Natural killer cell treated with Interleukin-12 subunit alpha and Interleukin-12 subunit beta and Interleukin-15 and Interleukin-18, amount 100 ng/mL, for 72 hours (primary cell): ENCODE measurements around the gene UBE2K. TPM values are rescaled to one million over a fixed set of nuclear protein-coding genes. Genes with fewer than 3 reads are reported as not detected.
A peak's percentile ranks its signal among the peaks of the same experiment; 100 is the strongest.
"Not testable (repeated sequence)": the region's sequence is repeated elsewhere in the genome, so short reads cannot be mapped to it uniquely, and the experiment has no call there.

Experiments
- ATAC-seq, 2 donors: fragments of 150-1000 bp; cut with Tn5 transposase in 1 of 2; sonication (Bioruptor Pico), chemical (Tn5 transposase) in 1 of 2; 2 replicates each; pipeline ENCODE4 v1.10.0; 2021
- DNase-seq: peaks from one replicate; pipeline ENCODE4 v3.0.0; 2022; ENCODE audit warnings: low spot score
- H3K27ac Mint-ChIP-seq, 2 donors: 1 replicate in 1 of 2; 2 replicates in 1 of 2; pipeline ENCODE4 v1.8.0; 2022; ENCODE audit warnings: mixed read lengths in 2 of 2, mild to moderate bottlenecking in 1 of 2, moderate library complexity in 1 of 2
- H3K27me3 Mint-ChIP-seq, 2 donors: 1 replicate in 1 of 2; 2 replicates in 1 of 2; pipeline ENCODE4 v1.8.0; 2022; ENCODE audit warnings: mixed read lengths in 2 of 2
- H3K36me3 Mint-ChIP-seq: one replicate; pipeline ENCODE4 v1.8.0; 2022; ENCODE audit warnings: mixed read lengths
- H3K4me1 Mint-ChIP-seq, 2 donors: 1 replicate in 1 of 2; 2 replicates in 1 of 2; pipeline ENCODE4 v1.8.0; 2022; ENCODE audit warnings: low read depth in 2 of 2, mixed read lengths in 2 of 2, mild to moderate bottlenecking in 1 of 2
- H3K4me3 Mint-ChIP-seq: one replicate; pipeline ENCODE4 v1.8.0; 2022; ENCODE audit warnings: mixed read lengths
- H3K9me3 Mint-ChIP-seq: 2 replicates; pipeline ENCODE4 v1.8.0; 2022; ENCODE audit warnings: mixed read lengths
- total RNA-seq, 2 donors: library from RNA; stranded (reverse); gene quantifications; one replicate each; pipeline ENCODE4 v1.2.3, GENCODE V29; 2022

Gene UBE2K, protein sequence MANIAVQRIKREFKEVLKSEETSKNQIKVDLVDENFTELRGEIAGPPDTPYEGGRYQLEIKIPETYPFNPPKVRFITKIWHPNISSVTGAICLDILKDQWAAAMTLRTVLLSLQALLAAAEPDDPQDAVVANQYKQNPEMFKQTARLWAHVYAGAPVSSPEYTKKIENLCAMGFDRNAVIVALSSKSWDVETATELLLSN
- 10 to 100 TPM; 62.8 to 89.7 TPM for total RNA-seq

DNA sequence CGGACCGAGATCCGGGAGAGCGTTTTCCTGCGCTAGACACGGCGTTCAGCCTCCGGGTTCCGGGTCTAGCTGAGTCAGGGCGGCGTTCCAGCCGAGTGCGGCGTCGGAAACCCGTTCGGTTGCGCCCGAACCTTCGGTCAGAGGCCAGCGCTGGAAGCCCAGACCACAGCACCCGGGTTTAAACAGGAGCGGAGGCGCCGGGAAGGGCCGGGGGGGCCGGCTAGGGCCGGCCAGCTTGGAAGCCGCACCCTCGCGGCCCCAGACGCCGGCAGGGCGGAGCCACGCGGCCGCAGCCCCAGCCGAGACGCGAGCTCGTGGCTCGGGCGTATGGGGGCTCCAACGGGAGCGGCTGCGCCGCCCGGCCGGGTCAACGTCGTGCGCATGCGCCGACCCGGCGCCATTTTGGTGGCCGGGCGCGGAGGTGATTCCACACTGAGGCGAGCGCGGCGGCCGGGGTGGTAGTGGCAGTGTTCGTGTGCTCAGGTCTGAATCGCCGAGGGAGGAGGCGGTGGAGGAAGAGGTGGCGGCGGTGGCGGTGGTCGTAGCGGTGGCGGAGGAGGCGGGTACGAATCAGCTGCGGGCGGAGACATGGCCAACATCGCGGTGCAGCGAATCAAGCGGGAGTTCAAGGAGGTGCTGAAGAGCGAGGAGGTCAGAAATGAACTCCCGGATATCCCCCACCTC is at the start of gene UBE2K:
Gene UBE2K (plus strand): TSS at position 397 of the 684 bp plus-strand sequence. CDS start 192 bp downstream, at position 589.
- Mint-ChIP-seq H3K27ac (peak within 1 kb of the TSS; percentile 91 to 97), H3K27me3 (no peaks in the 10 kb centered on the region), H3K9me3 (no peaks in the 10 kb centered on the region), H3K36me3 (no peaks in the 10 kb centered on the region), H3K4me1 (peaks cover 21 to 39% of the 10 kb centered on the region in 2 donors), H3K4me3 (peak within 1 kb of the TSS; percentile 95)
- ATAC-seq: peak; percentile 97 to 98
- peak; percentile 94 for DNase-seq

DNA sequence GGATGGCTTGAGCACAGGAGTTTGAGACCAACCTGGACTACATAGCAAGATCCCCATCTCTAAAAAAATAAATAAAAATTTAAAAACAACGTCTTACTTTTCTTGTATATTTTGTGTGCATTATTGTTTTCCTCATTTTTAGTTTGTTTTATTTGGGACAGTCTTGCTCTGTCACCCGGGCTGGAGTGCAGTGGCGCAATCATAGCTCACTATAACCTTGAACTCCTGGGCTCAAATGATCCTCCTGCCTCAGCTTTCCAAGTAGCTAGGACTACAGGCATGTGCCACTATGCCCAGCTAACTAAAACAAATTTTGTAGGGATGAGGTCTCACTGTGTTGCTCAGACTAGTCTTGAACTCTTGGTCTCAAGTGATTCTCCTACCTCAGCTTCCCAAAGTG is 49.7 kb upstream of the UBE2K start:
- DNase-seq (no peak), ATAC-seq (no peak)
- no peaks in the 10 kb centered on the region for H3K4me1 Mint-ChIP-seq
- no peak overlapping the region for H3K27ac Mint-ChIP-seq
- H3K27me3 Mint-ChIP-seq: no peaks in the 10 kb centered on the region
- H3K36me3 Mint-ChIP-seq: no peaks in the 10 kb centered on the region
- H3K9me3 Mint-ChIP-seq: no peaks in the 10 kb centered on the region
- H3K4me3 Mint-ChIP-seq: no peak overlapping the region

GRCh38 chr4:39648827-39649558 is 48.9 kb upstream of the UBE2K start:
- no peak overlapping the region for H3K4me3 Mint-ChIP-seq
- no peaks in the 10 kb centered on the region for H3K9me3 Mint-ChIP-seq
- no peaks in the 10 kb centered on the region for H3K4me1 Mint-ChIP-seq
- no peaks in the 10 kb centered on the region for H3K27me3 Mint-ChIP-seq
- no peaks in the 10 kb centered on the region for H3K36me3 Mint-ChIP-seq
- ATAC-seq (no peak), DNase-seq (no peak)
- H3K27ac Mint-ChIP-seq: no peak overlapping the region

DNA sequence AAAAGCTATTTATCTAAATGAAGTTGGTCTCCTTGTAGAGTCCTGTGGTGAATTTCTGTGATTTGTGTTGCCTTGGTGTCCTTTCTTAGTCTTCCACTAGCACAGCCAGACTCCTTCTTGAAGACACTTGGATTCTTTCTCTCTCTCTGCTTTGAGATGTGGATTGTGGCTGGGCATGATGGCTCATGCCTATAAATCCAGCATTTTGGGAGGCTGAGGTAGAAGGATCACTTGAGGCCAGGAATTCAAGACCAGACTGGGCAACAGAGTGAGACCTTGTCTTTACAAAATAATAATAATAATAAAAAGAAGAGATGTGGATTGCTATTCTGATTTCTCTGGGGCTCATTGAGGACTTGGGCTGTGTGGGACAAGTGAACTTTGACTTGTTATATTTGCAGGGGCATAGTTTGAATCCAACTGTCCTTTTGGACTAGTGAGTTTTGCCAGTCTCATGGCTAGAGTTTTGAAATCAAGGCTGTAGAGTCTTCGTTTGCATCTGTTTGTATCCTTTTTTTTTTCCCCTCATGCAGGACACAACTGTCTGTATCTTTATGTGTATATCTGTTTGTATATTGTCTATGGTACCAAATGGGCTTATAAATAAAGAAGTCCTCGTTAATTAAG is 48.2 kb upstream of the UBE2K start:
- no peak for ATAC-seq
- no peaks in the 10 kb centered on the region for H3K27me3 Mint-ChIP-seq
- no peaks in the 10 kb centered on the region for H3K4me1 Mint-ChIP-seq
- H3K27ac Mint-ChIP-seq: no peak overlapping the region
- no peaks in the 10 kb centered on the region for H3K36me3 Mint-ChIP-seq
- DNase-seq: no peak
- H3K9me3 Mint-ChIP-seq: no peaks in the 10 kb centered on the region
- H3K4me3 Mint-ChIP-seq: no peak overlapping the region

GRCh38 chr4:39651586-39651985 is 46.4 kb upstream of the UBE2K start:
- not testable (repeated sequence) for H3K27me3 Mint-ChIP-seq, H3K9me3 Mint-ChIP-seq, ATAC-seq, H3K36me3 Mint-ChIP-seq, H3K27ac Mint-ChIP-seq, H3K4me1 Mint-ChIP-seq, H3K4me3 Mint-ChIP-seq, DNase-seq

- no peak for DNase-seq
Observed at GRCh38 chr4:39655211-39655610, 42.7 kb upstream of the UBE2K start.

DNA sequence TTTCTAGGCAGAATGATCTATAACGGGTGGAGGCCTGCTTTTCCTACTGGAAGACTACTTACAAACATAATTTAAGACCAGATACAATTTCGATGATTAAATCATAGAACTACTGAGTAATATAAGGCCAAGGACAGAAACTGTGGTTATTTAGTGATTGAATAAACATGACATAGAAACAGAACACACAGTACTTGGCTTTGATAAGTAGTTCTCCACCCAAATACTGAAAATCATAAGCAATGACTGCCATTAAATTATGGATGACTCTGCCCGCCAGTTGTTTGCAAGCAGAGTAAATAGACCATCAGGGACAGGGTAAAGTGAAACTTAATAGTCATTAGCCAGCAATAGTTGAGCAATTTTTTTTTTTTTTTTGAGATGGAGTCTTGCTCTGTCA is 42.1 kb upstream of the UBE2K start:
- no peaks in the 10 kb centered on the region for H3K9me3 Mint-ChIP-seq
- peaks cover 0 to 5% of the 10 kb centered on the region in 2 donors for H3K4me1 Mint-ChIP-seq
- no peak overlapping the region for H3K4me3 Mint-ChIP-seq
- ATAC-seq: peak in 1 of 2 donors; percentile 48
- DNase-seq: no peak
- no peaks in the 10 kb centered on the region for H3K36me3 Mint-ChIP-seq
- no peaks in the 10 kb centered on the region for H3K27me3 Mint-ChIP-seq
- no peak overlapping the region for H3K27ac Mint-ChIP-seq

More at GRCh38 chr4:39655211-39655610, 42.7 kb upstream of the UBE2K start:
- no peak overlapping the region for H3K27ac Mint-ChIP-seq
- no peaks in the 10 kb centered on the region for H3K27me3 Mint-ChIP-seq
- no peaks in the 10 kb centered on the region for H3K9me3 Mint-ChIP-seq
- no peaks in the 10 kb centered on the region for H3K36me3 Mint-ChIP-seq
- ATAC-seq: no peak
- peaks cover 0 to 5% of the 10 kb centered on the region in 2 donors for H3K4me1 Mint-ChIP-seq
- H3K4me3 Mint-ChIP-seq: no peak overlapping the region

DNA sequence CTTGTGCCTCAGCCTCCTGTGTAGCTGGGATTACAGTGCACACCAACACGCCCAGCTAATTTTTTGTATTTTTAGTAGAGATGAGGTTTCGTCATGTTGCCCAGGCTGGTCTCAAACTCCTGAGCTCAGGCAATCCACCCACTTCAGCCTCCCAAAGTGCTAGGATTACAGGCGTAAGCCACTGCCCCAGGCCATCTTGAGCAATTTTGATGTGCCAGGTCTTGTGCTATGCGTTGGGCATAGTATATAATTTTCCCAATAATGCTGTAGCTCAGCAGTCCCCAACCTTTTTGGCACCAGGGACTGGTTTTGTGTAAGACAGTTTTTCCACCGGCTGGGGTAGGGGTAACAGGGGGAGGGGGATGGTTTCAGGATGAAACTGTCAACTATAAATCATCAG is 41.3 kb upstream of the UBE2K start:
- not testable (repeated sequence) for ATAC-seq, DNase-seq, H3K27ac Mint-ChIP-seq, H3K27me3 Mint-ChIP-seq, H3K9me3 Mint-ChIP-seq, H3K4me3 Mint-ChIP-seq, H3K4me1 Mint-ChIP-seq, H3K36me3 Mint-ChIP-seq

- no peaks in the 10 kb centered on the region for H3K27me3 Mint-ChIP-seq
- DNase-seq: no peak
- peak overlapping the region; percentile 20 for H3K4me3 Mint-ChIP-seq
- ATAC-seq: no peak
- no peaks in the 10 kb centered on the region for H3K9me3 Mint-ChIP-seq
- peaks cover 0 to 5% of the 10 kb centered on the region in 2 donors for H3K4me1 Mint-ChIP-seq
- H3K27ac Mint-ChIP-seq: no peak overlapping the region
- no peaks in the 10 kb centered on the region for H3K36me3 Mint-ChIP-seq
Observed at GRCh38 chr4:39657465-39657864, 40.5 kb upstream of the UBE2K start.

GRCh38 chr4:39658756-39659155 is 39.2 kb upstream of the UBE2K start:
- no peak for DNase-seq
- Mint-ChIP-seq H3K4me3 (no peak overlapping the region), H3K27me3 (no peaks in the 10 kb centered on the region), H3K27ac (no peak overlapping the region), H3K4me1 (peaks cover 0 to 5% of the 10 kb centered on the region in 2 donors), H3K36me3 (no peaks in the 10 kb centered on the region), H3K9me3 (no peaks in the 10 kb centered on the region)
- no peak for ATAC-seq

GRCh38 chr4:39660045-39660444 is 37.9 kb upstream of the UBE2K start:
- Mint-ChIP-seq H3K27me3 (peaks cover 4 to 5% of the 10 kb centered on the region in 2 donors), H3K9me3 (no peaks in the 10 kb centered on the region), H3K4me3 (no peak overlapping the region), H3K4me1 (peaks cover 0 to 8% of the 10 kb centered on the region in 2 donors), H3K36me3 (no peaks in the 10 kb centered on the region), H3K27ac (no peak overlapping the region)
- DNase-seq: no peak
- ATAC-seq: no peak

GRCh38 chr4:39660757-39661156 is 37.2 kb upstream of the UBE2K start:
- H3K9me3 Mint-ChIP-seq: no peaks in the 10 kb centered on the region
- peaks cover 0 to 10% of the 10 kb centered on the region in 2 donors for H3K4me1 Mint-ChIP-seq
- peaks cover 4 to 7% of the 10 kb centered on the region in 2 donors for H3K27me3 Mint-ChIP-seq
- ATAC-seq: no peak
- no peaks in the 10 kb centered on the region for H3K36me3 Mint-ChIP-seq
- H3K27ac Mint-ChIP-seq: no peak overlapping the region
- no peak for DNase-seq
- H3K4me3 Mint-ChIP-seq: no peak overlapping the region

- no peak overlapping the region for H3K27ac Mint-ChIP-seq
- H3K27me3 Mint-ChIP-seq: peaks cover 4 to 7% of the 10 kb centered on the region in 2 donors
- H3K36me3 Mint-ChIP-seq: no peaks in the 10 kb centered on the region
- DNase-seq (no peak), ATAC-seq (no peak)
- no peak overlapping the region for H3K4me3 Mint-ChIP-seq
- peaks cover 0 to 5% of the 10 kb centered on the region in 2 donors for H3K4me1 Mint-ChIP-seq
- no peaks in the 10 kb centered on the region for H3K9me3 Mint-ChIP-seq
Observed at GRCh38 chr4:39662683-39663082, 35.3 kb upstream of the UBE2K start.
